Measurements from ENCODE around the gene DNAJB1. TPM values are rescaled to one million over a fixed set of nuclear protein-coding genes. Genes with fewer than 3 reads are reported as not detected.

Gene DNAJB1
- total and polyA plus RNA-seq, 2 of the 13 experiments (the other 11 are each of a cell fraction or from before 2014, with no cell fraction given) = 87.5 to 97.3 TPM

DNA sequence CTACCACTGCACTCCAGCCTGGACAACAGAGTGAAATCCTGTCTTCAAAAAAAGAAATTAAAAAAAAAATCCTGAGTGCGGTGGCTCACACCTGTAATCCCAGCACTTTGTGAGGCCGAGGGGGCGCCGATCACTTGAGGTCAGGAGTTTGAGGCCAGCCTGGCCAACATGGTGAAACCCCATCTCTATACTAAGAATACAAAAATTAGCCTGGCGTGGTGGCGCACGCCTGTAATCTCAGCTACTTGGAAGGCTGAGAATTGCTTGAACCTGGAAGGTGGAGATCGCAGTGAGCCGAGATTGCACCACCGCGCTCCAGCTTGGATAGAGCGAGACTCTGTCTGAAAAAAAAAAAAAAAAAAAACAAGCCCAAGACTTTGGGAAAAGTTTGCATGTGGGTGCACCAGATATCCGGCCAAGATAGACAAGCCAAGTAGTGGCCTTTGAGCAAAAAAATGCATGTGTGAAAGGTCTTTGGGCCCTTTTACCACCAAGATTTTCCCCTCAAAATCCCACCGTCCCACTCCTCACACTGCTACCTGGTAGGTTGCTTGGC is 5.7 kb downstream of the DNAJB1 start (continued):
- TF ChIP-seq HIC2 (CRISPR knock-in tag; IDR thresholded peaks at IDR 0.05; ENCODE audit: low read depth) = no peak
- TF ChIP-seq ZSCAN22 (CRISPR knock-in tag; IDR thresholded peaks at IDR 0.05) = 0 out of 2 replicates have a peak, but pooled peaks have one; percentile 26
- no peak for TF ChIP-seq ZNF605 (CRISPR knock-in tag; IDR thresholded peaks at IDR 0.05)
- TF ChIP-seq, protein P1, sequence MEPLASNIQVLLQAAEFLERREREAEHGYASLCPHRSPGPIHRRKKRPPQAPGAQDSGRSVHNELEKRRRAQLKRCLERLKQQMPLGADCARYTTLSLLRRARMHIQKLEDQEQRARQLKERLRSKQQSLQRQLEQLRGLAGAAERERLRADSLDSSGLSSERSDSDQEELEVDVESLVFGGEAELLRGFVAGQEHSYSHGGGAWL (CRISPR knock-in tag; IDR thresholded peaks at IDR 0.05) = no peak
- no peak for TF ChIP-seq SP2 (CRISPR knock-in tag; IDR thresholded peaks at IDR 0.05)
- TF ChIP-seq, protein P2, sequence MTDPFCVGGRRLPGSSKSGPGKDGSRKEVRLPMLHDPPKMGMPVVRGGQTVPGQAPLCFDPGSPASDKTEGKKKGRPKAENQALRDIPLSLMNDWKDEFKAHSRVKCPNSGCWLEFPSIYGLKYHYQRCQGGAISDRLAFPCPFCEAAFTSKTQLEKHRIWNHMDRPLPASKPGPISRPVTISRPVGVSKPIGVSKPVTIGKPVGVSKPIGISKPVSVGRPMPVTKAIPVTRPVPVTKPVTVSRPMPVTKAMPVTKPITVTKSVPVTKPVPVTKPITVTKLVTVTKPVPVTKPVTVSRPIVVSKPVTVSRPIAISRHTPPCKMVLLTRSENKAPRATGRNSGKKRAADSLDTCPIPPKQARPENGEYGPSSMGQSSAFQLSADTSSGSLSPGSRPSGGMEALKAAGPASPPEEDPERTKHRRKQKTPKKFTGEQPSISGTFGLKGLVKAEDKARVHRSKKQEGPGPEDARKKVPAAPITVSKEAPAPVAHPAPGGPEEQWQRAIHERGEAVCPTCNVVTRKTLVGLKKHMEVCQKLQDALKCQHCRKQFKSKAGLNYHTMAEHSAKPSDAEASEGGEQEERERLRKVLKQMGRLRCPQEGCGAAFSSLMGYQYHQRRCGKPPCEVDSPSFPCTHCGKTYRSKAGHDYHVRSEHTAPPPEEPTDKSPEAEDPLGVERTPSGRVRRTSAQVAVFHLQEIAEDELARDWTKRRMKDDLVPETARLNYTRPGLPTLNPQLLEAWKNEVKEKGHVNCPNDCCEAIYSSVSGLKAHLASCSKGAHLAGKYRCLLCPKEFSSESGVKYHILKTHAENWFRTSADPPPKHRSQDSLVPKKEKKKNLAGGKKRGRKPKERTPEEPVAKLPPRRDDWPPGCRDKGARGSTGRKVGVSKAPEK (CRISPR knock-in tag; IDR thresholded peaks at IDR 0.05; ENCODE audit: borderline replicate concordance) = no peak
- no peak for TF ChIP-seq SP1 (IDR thresholded peaks at IDR 0.05)
- no peak for TF ChIP-seq SP1 (CRISPR knock-in tag; IDR thresholded peaks at IDR 0.05)
- 0 out of 2 replicates have a peak, but pooled peaks have one; percentile 22 for TF ChIP-seq ZC3H13 (CRISPR knock-in tag; IDR thresholded peaks at IDR 0.05)
- TF ChIP-seq NFAT5 (CRISPR knock-in tag; IDR thresholded peaks at IDR 0.05) = no peak
- TF ChIP-seq WIZ (CRISPR knock-in tag; IDR thresholded peaks at IDR 0.05) = no peak
- no peak for TF ChIP-seq ZNF274 (CRISPR knock-in tag; IDR thresholded peaks at IDR 0.05)
- TF ChIP-seq CHD2 (IDR thresholded peaks at IDR 0.05; ENCODE audit: low read depth, low read length) = no peak
- TF ChIP-seq PBX3 (CRISPR knock-in tag; IDR thresholded peaks at IDR 0.05; ENCODE audit: borderline replicate concordance) = no peak
- TF ChIP-seq, protein P3, sequence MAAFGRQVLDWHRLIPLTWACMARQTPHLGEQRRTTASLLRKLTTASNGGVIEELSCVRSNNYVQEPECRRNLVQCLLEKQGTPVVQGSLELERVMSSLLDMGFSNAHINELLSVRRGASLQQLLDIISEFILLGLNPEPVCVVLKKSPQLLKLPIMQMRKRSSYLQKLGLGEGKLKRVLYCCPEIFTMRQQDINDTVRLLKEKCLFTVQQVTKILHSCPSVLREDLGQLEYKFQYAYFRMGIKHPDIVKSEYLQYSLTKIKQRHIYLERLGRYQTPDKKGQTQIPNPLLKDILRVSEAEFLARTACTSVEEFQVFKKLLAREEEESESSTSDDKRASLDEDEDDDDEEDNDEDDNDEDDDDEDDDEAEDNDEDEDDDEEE (CRISPR knock-in tag; IDR thresholded peaks at IDR 0.05) = no peak
